Panc1 (cell line): Measurements from ENCODE around the gene EFEMP1. TPM values are rescaled to one million over a fixed set of nuclear protein-coding genes. Genes with fewer than 3 reads are reported as not detected.

ENCODE experiments used
- ATAC-seq: fragments of 200-7000 bp; cut with Tn5 transposase; 2 replicates; pipeline ENCODE4 v1.9.1; 2020; ENCODE audit warnings: mild to moderate bottlenecking, moderate library complexity
- BruUV-seq: library from RNA; stranded (reverse); fragments of 400-500 nt; replicated peaks from 2 replicates; lab custom pipeline; 2021; lab: Mats Ljungman, UMichigan
- CTCF ChIA-PET: fragments of 300-600 bp; sonication (Branson Sonifier 250); formaldehyde crosslinking; loops from one replicate; lab custom pipeline; 2022; ENCODE audit warnings: antibody characterized with exemption; lab: Charles Lee
- POLR2A ChIA-PET: fragments of 300-600 bp; sonication (Branson Sonifier 250); formaldehyde crosslinking; loops from one replicate; lab custom pipeline; 2022; ENCODE audit warnings: antibody characterized with exemption; lab: Charles Lee
- DNase-seq: peaks from one replicate; pipeline ENCODE4 v3.0.0-alpha.2; 2010; ENCODE audit warnings: low read depth, low spot score
- H3K27ac ChIP-seq: 2 replicates; pipeline ENCODE4 v1.5.1; 2011; ENCODE audit warnings: mild to moderate bottlenecking, low read length, inconsistent platforms
- H3K27me3 ChIP-seq: fragments of 200-500 bp; sonication (Bioruptor generic); 2 replicates; pipeline ENCODE4 v1.6.0; 2014; ENCODE audit warnings: low read length, inconsistent platforms; ENCODE audit not compliant: control insufficient read depth, insufficient read depth
- H3K36me3 ChIP-seq: fragments of 200-500 bp; sonication (Bioruptor generic); 2 replicates; pipeline ENCODE4 v1.5.1; 2014; ENCODE audit warnings: inconsistent platforms, mild to moderate bottlenecking, low read length, moderate library complexity; ENCODE audit not compliant: control insufficient read depth, insufficient read depth
- H3K4me1 ChIP-seq: 2 replicates; pipeline ENCODE4 v1.5.1; 2011; ENCODE audit warnings: inconsistent platforms, mild to moderate bottlenecking, low read length, moderate library complexity; ENCODE audit not compliant: control insufficient read depth, insufficient read depth
- H3K4me3 ChIP-seq, 2 experiments: 2 replicates each; pipeline ENCODE4 v1.5.1; 2011 to 2012; ENCODE audit warnings: low read depth in 2 of 2, low read length in 2 of 2, mild to moderate bottlenecking in 2 of 2, inconsistent platforms in 1 of 2, moderate library complexity in 1 of 2
- H3K9me3 ChIP-seq: fragments of 200-500 bp; sonication (Bioruptor generic); 2 replicates; pipeline ENCODE4 v1.5.1; 2014; ENCODE audit warnings: low read depth, mild to moderate bottlenecking, inconsistent platforms, low read length, moderate library complexity; ENCODE audit not compliant: control insufficient read depth, insufficient read depth
- POLR2AphosphoS5 ChIP-seq: IDR thresholded peaks from 2 replicates; pipeline ENCODE4 v1.6.1; 2012; ENCODE audit warnings: mild to moderate bottlenecking, low read depth, low read length, moderate library complexity
- SIN3A ChIP-seq: IDR thresholded peaks from 2 replicates; pipeline ENCODE4 v1.6.1; 2012; ENCODE audit warnings: low read depth, mild to moderate bottlenecking, low read length, moderate library complexity, borderline replicate concordance; ENCODE audit not compliant: insufficient read depth
- TCF7L2 ChIP-seq: IDR thresholded peaks from 2 replicates; pipeline ENCODE4 v1.6.1; 2011; ENCODE audit warnings: mild to moderate bottlenecking, low read depth, low read length, inconsistent platforms
- in situ Hi-C: cut with HindIII; loops from 2 replicates; pipeline ENCODE4 v1.10.0; 2016; ENCODE audit warnings: low sequenced_read_pairs, low pct_unique_long_range_greater_than_20kb
- intact Hi-C: fragments of 100-400 bp; cut with micrococcal nuclease; formaldehyde crosslinking; loops from one replicate; pipeline ENCODE4 v1.10.0; 2022; ENCODE audit not compliant: unreplicated experiment
- total RNA-seq: library from RNA; stranded (reverse); gene quantifications from one replicate; pipeline ENCODE4 v1.2.1, GENCODE V29; 2021; ENCODE audit not compliant: unreplicated experiment
- TF ChIP-seq, protein P1 (sequence below), 2 experiments: IDR thresholded peaks; 2 replicates each; pipeline ENCODE4 v1.6.1; 2011 to 2012; ENCODE audit warnings: low read depth in 2 of 2, control low read depth in 1 of 2, low read length in 1 of 2, mild to moderate bottlenecking in 1 of 2, moderate library complexity in 1 of 2; ENCODE audit not compliant: insufficient read depth in 1 of 2
- TF ChIP-seq, protein P2 (sequence below): fragments of 450-650 bp; IDR thresholded peaks from 2 replicates; pipeline ENCODE4 v1.5.1; 2017; ENCODE audit warnings: mild to moderate bottlenecking

EFEMP1 gene
- total RNA-seq, 1 experiment from 2014 or later = 15.5 TPM

DNA sequence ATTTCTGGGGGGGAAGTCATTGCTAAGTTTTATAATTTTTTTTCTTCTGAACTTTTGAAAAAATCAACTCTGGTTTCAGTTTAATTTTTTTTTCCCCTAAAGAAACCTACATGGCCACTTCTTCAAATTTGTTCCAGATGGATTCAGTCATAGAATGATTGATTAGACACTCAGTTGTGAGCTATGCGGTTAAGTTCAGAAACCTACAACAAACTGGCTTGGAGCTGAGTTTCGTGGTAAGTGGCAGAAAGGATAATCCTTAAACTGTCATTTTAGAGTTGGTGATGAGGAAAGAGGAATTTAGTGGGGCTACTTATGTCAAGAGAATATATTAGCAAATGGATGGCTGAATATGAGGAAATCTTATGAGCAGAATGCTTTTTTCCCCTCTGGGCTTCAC is 23.7 kb downstream of the EFEMP1 start:
- TF ChIP-seq, protein P1, sequence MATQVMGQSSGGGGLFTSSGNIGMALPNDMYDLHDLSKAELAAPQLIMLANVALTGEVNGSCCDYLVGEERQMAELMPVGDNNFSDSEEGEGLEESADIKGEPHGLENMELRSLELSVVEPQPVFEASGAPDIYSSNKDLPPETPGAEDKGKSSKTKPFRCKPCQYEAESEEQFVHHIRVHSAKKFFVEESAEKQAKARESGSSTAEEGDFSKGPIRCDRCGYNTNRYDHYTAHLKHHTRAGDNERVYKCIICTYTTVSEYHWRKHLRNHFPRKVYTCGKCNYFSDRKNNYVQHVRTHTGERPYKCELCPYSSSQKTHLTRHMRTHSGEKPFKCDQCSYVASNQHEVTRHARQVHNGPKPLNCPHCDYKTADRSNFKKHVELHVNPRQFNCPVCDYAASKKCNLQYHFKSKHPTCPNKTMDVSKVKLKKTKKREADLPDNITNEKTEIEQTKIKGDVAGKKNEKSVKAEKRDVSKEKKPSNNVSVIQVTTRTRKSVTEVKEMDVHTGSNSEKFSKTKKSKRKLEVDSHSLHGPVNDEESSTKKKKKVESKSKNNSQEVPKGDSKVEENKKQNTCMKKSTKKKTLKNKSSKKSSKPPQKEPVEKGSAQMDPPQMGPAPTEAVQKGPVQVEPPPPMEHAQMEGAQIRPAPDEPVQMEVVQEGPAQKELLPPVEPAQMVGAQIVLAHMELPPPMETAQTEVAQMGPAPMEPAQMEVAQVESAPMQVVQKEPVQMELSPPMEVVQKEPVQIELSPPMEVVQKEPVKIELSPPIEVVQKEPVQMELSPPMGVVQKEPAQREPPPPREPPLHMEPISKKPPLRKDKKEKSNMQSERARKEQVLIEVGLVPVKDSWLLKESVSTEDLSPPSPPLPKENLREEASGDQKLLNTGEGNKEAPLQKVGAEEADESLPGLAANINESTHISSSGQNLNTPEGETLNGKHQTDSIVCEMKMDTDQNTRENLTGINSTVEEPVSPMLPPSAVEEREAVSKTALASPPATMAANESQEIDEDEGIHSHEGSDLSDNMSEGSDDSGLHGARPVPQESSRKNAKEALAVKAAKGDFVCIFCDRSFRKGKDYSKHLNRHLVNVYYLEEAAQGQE (IDR thresholded peaks at IDR 0.05; ENCODE audit: insufficient read depth in 1 of 2, low read depth in 2 of 2, low read length in 1 of 2) = no peak
- TF ChIP-seq, protein P2, sequence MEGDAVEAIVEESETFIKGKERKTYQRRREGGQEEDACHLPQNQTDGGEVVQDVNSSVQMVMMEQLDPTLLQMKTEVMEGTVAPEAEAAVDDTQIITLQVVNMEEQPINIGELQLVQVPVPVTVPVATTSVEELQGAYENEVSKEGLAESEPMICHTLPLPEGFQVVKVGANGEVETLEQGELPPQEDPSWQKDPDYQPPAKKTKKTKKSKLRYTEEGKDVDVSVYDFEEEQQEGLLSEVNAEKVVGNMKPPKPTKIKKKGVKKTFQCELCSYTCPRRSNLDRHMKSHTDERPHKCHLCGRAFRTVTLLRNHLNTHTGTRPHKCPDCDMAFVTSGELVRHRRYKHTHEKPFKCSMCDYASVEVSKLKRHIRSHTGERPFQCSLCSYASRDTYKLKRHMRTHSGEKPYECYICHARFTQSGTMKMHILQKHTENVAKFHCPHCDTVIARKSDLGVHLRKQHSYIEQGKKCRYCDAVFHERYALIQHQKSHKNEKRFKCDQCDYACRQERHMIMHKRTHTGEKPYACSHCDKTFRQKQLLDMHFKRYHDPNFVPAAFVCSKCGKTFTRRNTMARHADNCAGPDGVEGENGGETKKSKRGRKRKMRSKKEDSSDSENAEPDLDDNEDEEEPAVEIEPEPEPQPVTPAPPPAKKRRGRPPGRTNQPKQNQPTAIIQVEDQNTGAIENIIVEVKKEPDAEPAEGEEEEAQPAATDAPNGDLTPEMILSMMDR = no peak
- no peak for TF ChIP-seq TCF7L2
- no peak for TF ChIP-seq POLR2AphosphoS5
- no peak for TF ChIP-seq SIN3A
- Histone ChIP-seq H3K36me3 (no peaks in the 10 kb centered on the region), H3K4me3 (no peak overlapping the region), H3K4me1 (no peaks in the 10 kb centered on the region), H3K9me3 (no peaks in the 10 kb centered on the region), H3K27ac (no peak overlapping the region), H3K27me3 (no peaks in the 10 kb centered on the region)
- intact Hi-C loops (no loop called here), in situ Hi-C loops (no loop called here)
- CTCF ChIA-PET = no interaction called here
- POLR2A ChIA-PET = no interaction called here
- no peak for ATAC-seq
- DNase-seq = no peak
- no TSS peak for BruUV-seq

DNA sequence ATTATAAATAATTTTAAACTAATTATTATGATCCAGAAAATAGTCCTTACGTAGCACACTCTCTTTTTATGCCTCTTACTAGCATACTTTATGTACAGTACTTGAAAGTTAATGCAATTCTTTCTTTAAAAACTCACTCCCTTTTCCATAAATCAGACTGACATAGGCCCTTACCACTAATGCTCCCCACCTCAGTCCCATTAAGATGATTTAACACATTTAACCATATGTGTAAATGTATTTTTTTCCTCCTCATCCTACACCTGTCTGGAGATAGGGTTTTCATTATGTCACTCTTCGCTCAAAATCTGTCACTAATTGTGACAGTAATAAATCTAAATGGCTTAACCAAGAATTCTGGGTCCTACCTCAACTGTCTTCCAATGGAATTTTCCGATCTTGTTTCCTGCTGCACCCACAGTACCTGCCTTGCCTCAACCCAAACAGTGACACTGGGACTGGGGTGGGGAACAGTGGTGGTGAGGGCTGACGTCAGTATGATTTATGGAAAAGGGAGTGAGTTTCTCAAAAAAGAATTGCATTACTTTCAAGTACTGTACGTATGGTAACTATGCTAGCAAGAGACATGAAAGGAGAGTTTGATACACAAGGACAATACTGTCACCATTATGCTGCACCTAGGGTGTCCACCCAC is 25.1 kb downstream of the EFEMP1 start:
- ATAC-seq (no peak), DNase-seq (no peak)
- ChIA-PET CTCF (no interaction called here), POLR2A (no interaction called here)
- no peaks in the 10 kb centered on the region for H3K27me3 ChIP-seq
- no TSS peak for BruUV-seq
- intact Hi-C loops (no loop called here), in situ Hi-C loops (no loop called here)
- no peak overlapping the region for H3K4me3 ChIP-seq
- TF ChIP-seq, protein P1 (IDR thresholded peaks at IDR 0.05; ENCODE audit: insufficient read depth in 1 of 2, low read depth in 2 of 2, low read length in 1 of 2) = no peak
- no peak for TF ChIP-seq SIN3A
- no peak for TF ChIP-seq TCF7L2
- TF ChIP-seq, protein P2 = no peak
- TF ChIP-seq POLR2AphosphoS5 = no peak
- H3K36me3 ChIP-seq = no peaks in the 10 kb centered on the region
- H3K9me3 ChIP-seq = no peaks in the 10 kb centered on the region
- H3K27ac ChIP-seq = no peak overlapping the region
- H3K4me1 ChIP-seq = no peaks in the 10 kb centered on the region
